HepG2 (cell line): ENCODE data around the gene NDUFB7.
"Not testable (repeated sequence)": the region's sequence is repeated elsewhere in the genome, so short reads cannot be mapped to it uniquely, and the experiment has no call there.

Source experiments
- PRDM10 ChIP-seq: sonication (generic); formaldehyde crosslinking; IDR thresholded peaks from 2 replicates; pipeline ENCODE4 v1.4.0; 2020; ENCODE audit warnings: low read depth, missing genetic modification reagents
- TF ChIP-seq, protein P1 (sequence below): IDR thresholded peaks from 2 replicates; pipeline ENCODE4 v1.6.1; 2016; ENCODE audit warnings: mild to moderate bottlenecking, missing biosample characterization, missing genetic modification reagents

- not testable (repeated sequence) for TF ChIP-seq PRDM10
- TF ChIP-seq, protein P1, sequence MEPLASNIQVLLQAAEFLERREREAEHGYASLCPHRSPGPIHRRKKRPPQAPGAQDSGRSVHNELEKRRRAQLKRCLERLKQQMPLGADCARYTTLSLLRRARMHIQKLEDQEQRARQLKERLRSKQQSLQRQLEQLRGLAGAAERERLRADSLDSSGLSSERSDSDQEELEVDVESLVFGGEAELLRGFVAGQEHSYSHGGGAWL, result not testable (repeated sequence)
Observed at GRCh38 chr19:14613399-14614098, 41.7 kb upstream of the NDUFB7 start.
